IMR-90 (cell line): ENCODE results near the gene KAZN. TPM values are rescaled to one million over a fixed set of nuclear protein-coding genes. Genes with fewer than 3 reads are reported as not detected.

Experiments used
- ATAC-seq: fragments of 200-7000 bp; cut with Tn5 transposase; 2 replicates; pipeline ENCODE4 v1.9.1; 2020; ENCODE audit warnings: low read depth, mild to moderate bottlenecking, moderate library complexity
- BruUV-seq: library from RNA; stranded (reverse); fragments of 400-500 nt; replicated peaks from 2 replicates; lab custom pipeline; 2021; lab: Mats Ljungman, UMichigan
- CTCF ChIA-PET: fragments of 300-600 bp; formaldehyde crosslinking; extraction: SDS; loops from one replicate; lab custom pipeline; 2021; ENCODE audit warnings: antibody characterized with exemption; lab: Yijun Ruan, JAX
- POLR2A ChIA-PET: fragments of 300-600 bp; sonication (Branson Sonifier 250); formaldehyde crosslinking; loops from one replicate; lab custom pipeline; 2022; ENCODE audit warnings: antibody characterized with exemption; ENCODE audit not compliant: unreplicated experiment; lab: Charles Lee
- DNase-seq: peaks from one replicate; pipeline ENCODE4 v3.0.0; 2013
- H2AFZ ChIP-seq: replicated peaks from 2 replicates; pipeline ENCODE3; 2013; ENCODE audit warnings: low read length, mild to moderate bottlenecking; ENCODE audit not compliant: poor library complexity
- H2AK5ac ChIP-seq: 2 replicates; pipeline ENCODE4 v1.6.1; 2013; ENCODE audit warnings: low read depth, low read length, inconsistent platforms
- H2AK9ac ChIP-seq: replicated peaks from 2 replicates; pipeline ENCODE3; 2013; ENCODE audit warnings: mild to moderate bottlenecking, low read depth, low read length, moderate library complexity; ENCODE audit not compliant: poor library complexity
- H2BK120ac ChIP-seq: 2 replicates; pipeline ENCODE4 v1.6.1; 2013; ENCODE audit warnings: low read depth, low read length, inconsistent platforms
- H2BK15ac ChIP-seq: 3 replicates; pipeline ENCODE4 v1.6.1; 2013; ENCODE audit warnings: low read depth, low read length, inconsistent platforms
- H2BK20ac ChIP-seq: 2 replicates; pipeline ENCODE4 v1.6.1; 2013; ENCODE audit warnings: low read depth, mild to moderate bottlenecking, inconsistent platforms, low read length, moderate library complexity
- H2BK5ac ChIP-seq: 2 replicates; pipeline ENCODE4 v1.6.1; 2013; ENCODE audit warnings: mild to moderate bottlenecking, low read depth, low read length, inconsistent platforms; ENCODE audit not compliant: poor library complexity, severe bottlenecking
- H3K14ac ChIP-seq: replicated peaks from 2 replicates; pipeline ENCODE4 v1.6.1; 2013; ENCODE audit warnings: low read depth, low read length, inconsistent platforms
- H3K18ac ChIP-seq: 2 replicates; pipeline ENCODE4 v1.6.1; 2013; ENCODE audit warnings: low read depth, low read length, control low read depth
- H3K23ac ChIP-seq: 2 replicates; pipeline ENCODE4 v1.6.1; 2013; ENCODE audit warnings: low read depth, low read length, inconsistent platforms
- H3K27ac ChIP-seq: 2 replicates; pipeline ENCODE4 v1.5.1; 2013; ENCODE audit warnings: mild to moderate bottlenecking, control low read depth, low read length; ENCODE audit not compliant: insufficient read depth
- H3K27me3 ChIP-seq: 2 replicates; pipeline ENCODE4 v1.6.1; 2013; ENCODE audit warnings: low read length; ENCODE audit not compliant: control insufficient read depth, insufficient read depth
- H3K36me3 ChIP-seq: 2 replicates; pipeline ENCODE4 v1.6.1; 2013; ENCODE audit warnings: low read length, mixed read lengths; ENCODE audit not compliant: control insufficient read depth, insufficient read depth
- H3K4ac ChIP-seq: 2 replicates; pipeline ENCODE4 v1.6.1; 2013; ENCODE audit warnings: low read depth, low read length, inconsistent platforms
- H3K4me1 ChIP-seq: 2 replicates; pipeline ENCODE4 v1.6.1; 2013; ENCODE audit warnings: low read length, mixed read lengths; ENCODE audit not compliant: control insufficient read depth, insufficient read depth
- H3K4me2 ChIP-seq: 2 replicates; pipeline ENCODE4 v1.6.1; 2013; ENCODE audit warnings: low read depth, mild to moderate bottlenecking, control low read depth, low read length, moderate library complexity
- H3K4me3 ChIP-seq: 2 replicates; pipeline ENCODE4 v1.5.1; 2013; ENCODE audit warnings: low read depth, mild to moderate bottlenecking, control low read depth, low read length, moderate library complexity; ENCODE audit not compliant: insufficient read depth
- H3K56ac ChIP-seq: 2 replicates; pipeline ENCODE4 v1.6.1; 2013; ENCODE audit warnings: low read length, inconsistent platforms; ENCODE audit not compliant: insufficient read depth; ENCODE audit errors: extremely low read depth
- H3K79me1 ChIP-seq, 2 experiments: 2 replicates each; pipeline ENCODE4 v1.6.1; 2013; ENCODE audit warnings: low read length in 2 of 2, inconsistent platforms in 1 of 2, low read depth in 1 of 2
- H3K9ac ChIP-seq: 2 replicates; pipeline ENCODE4 v1.6.1; 2013; ENCODE audit warnings: low read depth, low read length, control low read depth
- H3K9me1 ChIP-seq: 2 replicates; pipeline ENCODE4 v1.6.1; 2013; ENCODE audit warnings: low read length, inconsistent platforms; ENCODE audit not compliant: insufficient read depth
- H3K9me3 ChIP-seq: 2 replicates; pipeline ENCODE4 v1.6.1; 2013; ENCODE audit warnings: low read length; ENCODE audit not compliant: control insufficient read depth, insufficient read depth
- H4K20me1 ChIP-seq: 2 replicates; pipeline ENCODE4 v1.6.1; 2013; ENCODE audit warnings: low read length, inconsistent platforms; ENCODE audit not compliant: insufficient read depth
- H4K5ac ChIP-seq: 2 replicates; pipeline ENCODE4 v1.6.1; 2013; ENCODE audit warnings: mild to moderate bottlenecking, low read depth, low read length, control low read depth
- H4K8ac ChIP-seq, 2 experiments: 2 replicates each; pipeline ENCODE4 v1.6.1; 2013; ENCODE audit warnings: low read depth in 2 of 2, low read length in 2 of 2, control low read depth in 1 of 2, inconsistent platforms in 1 of 2
- H4K91ac ChIP-seq: 2 replicates; pipeline ENCODE4 v1.6.1; 2013; ENCODE audit warnings: low read depth, low read length, inconsistent platforms; ENCODE audit not compliant: insufficient read depth
- CEBPB ChIP-seq: IDR thresholded peaks from 2 replicates; pipeline ENCODE4 v1.6.1; 2012; ENCODE audit warnings: low read depth, low read length, improper control_type of control experiment
- MAFK ChIP-seq: IDR thresholded peaks from 2 replicates; pipeline ENCODE4 v1.6.1; 2012; ENCODE audit warnings: low read depth, low read length, improper control_type of control experiment
- RAD21 ChIP-seq: IDR thresholded peaks from 2 replicates; pipeline ENCODE4 v1.6.1; 2012; ENCODE audit warnings: low read length, improper control_type of control experiment
- RFX5 ChIP-seq: IDR thresholded peaks from 2 replicates; pipeline ENCODE4 v1.8.0; 2012; ENCODE audit warnings: low read depth, mild to moderate bottlenecking, low read length, moderate library complexity
- WGBS, 2 experiments: methylation state at CpG; one replicate each; pipeline versions ENCODE4 v1.1.5 to v1.1.7; 2013; ENCODE audit warnings: missing lambda C conversion rate in 2 of 2; ENCODE audit not compliant: insufficient read length in 1 of 2; ENCODE audit errors: extremely low coverage in 2 of 2; 5-methylcytosine and 5-hydroxymethylcytosine counted together
- dilution Hi-C: fragments of 300-500 bp; cut with HindIII; formaldehyde crosslinking; loops from one replicate; pipeline ENCODE4 v1.14.3; 2018; ENCODE audit warnings: low sequenced_read_pairs; ENCODE audit not compliant: unreplicated experiment
- in situ Hi-C: fragments of 300-500 bp; cut with MboI; formaldehyde crosslinking; loops from 3 replicates; pipeline ENCODE4 v1.14.3; 2019; ENCODE audit warnings: low sequenced_read_pairs, inconsistent platforms, mixed read lengths
- intact Hi-C: fragments of 100-400 bp; cut with micrococcal nuclease; formaldehyde crosslinking; loops from 2 replicates; pipeline ENCODE4 v1.10.0; 2022
- polyA plus RNA-seq, 3 experiments: library from polyadenylated mRNA; depleted of rRNA; stranded (reverse); fragments of >200 nt; gene quantifications; 2 replicates each; pipeline ENCODE4 v1.2.3, GENCODE V29; 2012; ENCODE audit warnings: low replicate concordance in 1 of 3
- total RNA-seq: library from RNA; depleted of rRNA; stranded (reverse); fragments of >200 nt; gene quantifications from 2 replicates; pipeline ENCODE4 v1.2.3, GENCODE V29; 2012

Gene KAZN
- total and polyA plus RNA-seq, 2 of the 4 experiments (the other 2 are of a cell fraction) = 5.2 to 10.5 TPM

DNA sequence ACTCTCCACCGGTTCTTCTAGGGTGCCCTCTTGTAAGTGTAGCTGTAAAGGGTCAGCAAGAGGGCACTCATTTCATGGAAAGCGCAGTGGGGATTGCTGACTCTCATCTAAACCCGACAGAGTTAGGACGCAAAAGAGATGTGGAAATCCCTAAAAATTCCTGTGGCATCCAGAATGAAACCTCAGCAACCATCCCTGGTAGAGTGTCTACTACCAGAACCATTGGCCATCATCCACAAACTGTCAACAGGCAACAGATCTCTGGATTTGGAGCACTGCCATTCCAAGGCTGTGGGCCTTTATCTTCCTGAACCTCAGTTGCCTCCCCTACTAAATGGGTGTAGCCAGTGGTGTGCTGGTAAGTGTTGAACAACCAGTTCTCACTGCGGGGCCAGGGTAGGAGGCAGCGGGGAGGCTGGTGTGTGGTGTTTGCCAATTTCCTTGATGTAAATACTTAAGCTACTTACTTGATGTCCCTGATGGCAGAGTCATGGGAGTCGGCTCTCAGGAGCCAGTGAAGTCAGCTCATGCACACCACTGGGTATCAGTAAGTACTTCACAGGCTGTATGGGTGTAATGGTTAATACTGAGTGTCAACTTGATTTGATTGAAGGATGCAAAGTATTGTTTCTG, 195.8 kb downstream of the KAZN start:
- Histone ChIP-seq H3K9ac (no peak overlapping the region), H3K18ac (no peak overlapping the region), H3K27ac (no peak overlapping the region), H3K14ac (no peak overlapping the region), H3K4me2 (no peak overlapping the region), H2AK9ac (no peak overlapping the region), H3K27me3 (peaks cover 3% of the 10 kb centered on the region), H2BK20ac (no peak overlapping the region), H2AK5ac (no peak overlapping the region), H3K9me3 (no peaks in the 10 kb centered on the region), H4K5ac (no peak overlapping the region), H3K4me1 (no peaks in the 10 kb centered on the region), H2BK120ac (no peak overlapping the region), H2AFZ (no peak overlapping the region), H3K36me3 (no peaks in the 10 kb centered on the region), H3K23ac (no peak overlapping the region), H3K4ac (no peak overlapping the region), H3K56ac (no peak overlapping the region), H2BK5ac (no peak overlapping the region), H3K9me1 (no peaks in the 10 kb centered on the region), H3K79me1 (no peaks in the 10 kb centered on the region), H4K20me1 (no peaks in the 10 kb centered on the region), H4K91ac (no peak overlapping the region), H2BK15ac (no peak overlapping the region), H3K4me3 (no peak overlapping the region), H4K8ac (no peak overlapping the region)
- no peak for DNase-seq
- no peak for ATAC-seq
- TF ChIP-seq RAD21 (no peak), CEBPB (no peak), MAFK (no peak), RFX5 (no peak)
- intact Hi-C loops = no loop called here
- ChIA-PET CTCF (no interaction called here), POLR2A (no interaction called here)
- in situ Hi-C loops = no loop called here
- 100% methylated on average over 2 of the region's 7 CpGs; no CpG with 5 or more reads in 1 of the 2 experiments for WGBS, 2 experiments
- dilution Hi-C loops = no loop called here
- BruUV-seq = no TSS peak
